Endometrial microvascular endothelial cells (primary cell): ENCODE data around the gene ERMP1. TPM values are rescaled to one million over a fixed set of nuclear protein-coding genes. Genes with fewer than 3 reads are reported as not detected.

Experiments used
- in situ Hi-C: cut with HindIII; loops from 2 replicates; pipeline ENCODE4 v1.10.0; 2017; ENCODE audit warnings: low sequenced_read_pairs, low pct_unique_long_range_greater_than_20kb; ENCODE audit errors: inconsistent ontology term
- total RNA-seq: library from RNA; depleted of rRNA; stranded (reverse); fragments of >200 nt; gene quantifications from one replicate; pipeline ENCODE4 v1.2.3, GENCODE V29; 2015; ENCODE audit errors: inconsistent ontology term

Gene ERMP1
- total RNA-seq, 1 donor from 2014 or later: 36.7 TPM

- in situ Hi-C loops: no loop called here
These were observed 25.9 kb upstream of the ERMP1 start for GRCh38 chr9:5858833-5859232.

DNA sequence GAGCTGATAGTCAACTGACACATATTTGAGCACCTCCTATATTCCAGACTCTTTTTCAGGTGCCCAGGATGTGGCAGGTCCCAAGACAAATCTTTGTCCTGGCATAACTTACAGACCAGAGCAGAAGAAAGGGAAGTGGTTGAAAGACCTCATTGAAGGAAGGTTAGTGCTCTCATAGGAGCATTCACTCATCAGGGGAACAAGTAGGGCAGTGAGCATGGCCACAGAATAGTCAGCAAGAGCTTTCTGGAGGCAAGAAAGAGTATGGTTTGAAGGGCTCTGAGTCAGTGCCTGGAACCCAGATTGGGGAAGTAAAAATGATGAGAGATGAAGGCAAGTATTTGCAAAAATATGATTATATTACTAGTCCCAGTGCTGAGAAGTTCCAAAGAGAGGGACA is 25.0 kb upstream of the ERMP1 start:
- in situ Hi-C loops: no loop called here

- in situ Hi-C loops: no loop called here
These were observed 21.3 kb upstream of the ERMP1 start for GRCh38 chr9:5854063-5854790.

DNA sequence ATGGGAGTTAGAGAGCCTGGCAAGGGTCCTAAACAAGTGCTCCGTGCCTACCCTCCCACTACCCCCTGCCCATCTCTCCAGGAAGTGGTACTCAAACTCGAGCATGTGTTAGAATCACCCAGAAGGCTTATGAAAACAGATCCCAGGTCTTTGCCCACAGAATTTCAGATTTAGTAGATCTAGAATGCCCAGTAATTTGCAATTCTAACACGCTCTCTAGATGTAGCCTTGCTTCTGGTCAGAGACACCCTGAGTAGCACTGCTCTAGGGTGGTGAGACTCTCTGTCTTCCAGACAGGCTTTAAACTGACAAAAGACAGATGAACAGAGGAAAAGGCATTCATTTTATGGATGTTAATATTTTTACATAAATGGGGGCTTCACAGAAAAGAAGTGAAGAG is 20.7 kb upstream of the ERMP1 start:
- in situ Hi-C loops: no loop called here

DNA sequence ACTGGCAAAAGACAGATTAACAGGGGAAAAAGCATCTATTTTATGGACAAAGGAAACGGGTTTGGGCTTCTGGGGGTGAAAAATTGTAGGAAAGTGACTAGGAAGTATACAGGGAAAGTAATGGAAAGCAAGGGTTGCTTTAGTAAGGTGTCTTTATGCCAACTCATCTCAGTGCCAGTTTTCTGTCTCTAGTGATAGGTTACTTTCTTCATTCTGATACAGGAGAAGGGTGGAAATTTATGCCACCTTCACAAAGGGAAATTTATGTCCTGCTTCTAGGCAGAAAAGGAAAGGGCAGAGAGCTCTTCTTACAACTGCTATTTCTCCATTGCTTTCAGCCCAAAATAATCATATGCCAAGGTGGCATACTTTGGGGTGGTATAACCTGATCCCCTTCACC is 20.1 kb upstream of the ERMP1 start:
- in situ Hi-C loops: no loop called here

DNA sequence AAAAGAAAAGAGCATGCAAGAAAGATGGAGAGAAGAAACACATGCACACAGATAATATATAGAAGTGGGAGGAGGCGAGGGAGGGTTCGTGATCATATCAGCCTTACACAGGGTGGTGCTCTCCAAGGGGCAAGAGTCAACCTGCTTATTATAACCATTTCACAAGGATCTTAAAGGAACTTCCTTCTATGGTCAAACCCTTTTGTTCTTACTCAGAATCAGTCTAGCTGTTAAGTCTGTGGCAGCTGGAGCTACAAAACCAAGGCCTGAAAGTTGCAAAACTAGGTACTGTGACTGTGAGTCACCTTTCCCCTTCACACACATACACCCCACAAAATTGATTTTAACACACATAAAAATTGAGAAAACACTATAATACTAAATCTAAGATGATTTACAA is 18.5 kb upstream of the ERMP1 start:
- in situ Hi-C loops: no loop called here

DNA sequence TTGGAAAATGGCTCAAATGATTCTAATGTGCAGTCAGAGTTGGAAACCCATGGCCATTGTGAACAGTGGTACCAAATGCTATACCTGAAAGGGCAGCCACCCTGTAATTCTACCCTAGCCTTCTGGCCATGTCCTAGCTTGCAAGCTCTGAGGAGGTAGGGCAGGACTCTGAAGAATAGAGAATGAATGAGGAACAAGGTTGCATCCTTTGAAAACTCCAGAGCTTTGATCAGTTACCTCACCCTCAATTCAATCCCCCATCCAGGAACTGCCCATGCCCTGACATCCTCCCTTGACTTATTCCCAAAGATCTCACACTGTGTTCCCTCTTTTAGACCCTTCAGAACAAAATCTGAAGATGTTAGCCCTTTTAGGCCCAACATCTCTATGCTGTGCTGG is 17.8 kb upstream of the ERMP1 start:
- in situ Hi-C loops: no loop called here

- in situ Hi-C loops: no loop called here
These were observed 15.5 kb upstream of the ERMP1 start for GRCh38 chr9:5848372-5848882.

DNA sequence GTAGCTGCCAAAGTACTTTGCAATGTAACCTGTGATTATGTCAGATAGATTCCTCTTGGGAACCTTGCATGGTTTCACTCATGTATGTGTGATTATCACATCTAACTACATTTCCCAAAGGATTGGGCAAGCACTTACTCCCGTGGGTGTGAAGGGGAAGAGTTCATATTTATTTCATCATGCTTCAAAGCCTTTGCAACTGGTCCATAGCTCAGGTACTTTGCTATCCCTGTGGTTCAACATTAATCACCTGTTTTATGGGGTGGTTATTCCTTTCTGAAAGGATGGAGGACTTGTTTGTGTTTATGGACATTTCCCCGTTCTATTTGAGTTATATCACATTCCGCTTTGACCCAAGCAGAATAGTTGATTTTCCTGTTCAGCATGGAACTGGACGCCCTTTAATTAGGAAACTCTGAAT is 13.6 kb upstream of the ERMP1 start:
- in situ Hi-C loops: no loop called here

- in situ Hi-C loops: no loop called here
These were observed 13.2 kb upstream of the ERMP1 start for GRCh38 chr9:5846096-5846495.

- in situ Hi-C loops: no loop called here
These were observed 12.2 kb upstream of the ERMP1 start for GRCh38 chr9:5845157-5845531.

- in situ Hi-C loops: no loop called here
These were observed 11.0 kb upstream of the ERMP1 start for GRCh38 chr9:5843794-5844471.

DNA sequence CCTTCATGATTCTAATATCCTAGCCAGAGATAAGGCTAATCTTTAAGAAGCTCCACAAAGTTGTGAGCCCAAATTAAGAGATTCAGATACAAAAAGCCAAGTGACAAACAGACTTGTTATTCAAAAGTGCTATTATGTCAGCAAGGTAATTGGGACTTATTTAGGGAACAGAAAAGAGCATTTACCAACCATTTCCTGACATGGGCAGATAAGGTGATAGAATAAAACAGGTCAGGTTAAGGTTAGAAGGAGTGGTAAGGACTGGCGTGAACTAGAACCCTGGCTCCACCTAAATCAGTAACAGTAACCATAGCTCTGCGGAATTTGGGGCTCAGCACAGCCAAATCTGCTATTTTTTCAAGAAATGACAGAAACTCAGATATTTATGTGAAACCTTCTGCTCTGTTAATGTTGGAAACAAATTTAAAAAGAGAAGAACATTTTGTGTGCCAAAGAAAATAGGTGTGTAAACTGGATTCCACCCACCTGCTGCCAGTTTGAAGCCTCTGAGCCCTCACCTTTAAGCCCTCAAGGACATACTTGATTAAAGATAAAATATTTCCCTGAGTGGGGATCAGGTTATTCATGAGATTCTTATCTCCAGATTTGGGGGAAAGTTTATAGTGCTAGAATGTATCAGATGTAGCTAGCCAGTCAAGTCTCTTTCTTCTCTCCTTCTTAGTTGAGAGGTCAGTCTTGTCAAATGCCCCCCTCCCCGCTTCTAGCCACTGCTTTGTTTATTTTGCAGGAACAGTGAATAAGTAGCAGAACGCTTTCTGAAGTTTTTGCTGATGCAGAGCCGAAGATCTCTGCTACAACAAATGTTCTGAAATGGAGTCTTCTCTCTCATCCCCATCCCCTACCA is 10.2 kb upstream of the ERMP1 start:
- in situ Hi-C loops: no loop called here

- in situ Hi-C loops: no loop called here
These were observed 9.1 kb upstream of the ERMP1 start for GRCh38 chr9:5841771-5842573.

GRCh38 chr9:5840788-5841187 is 7.9 kb upstream of the ERMP1 start:
- in situ Hi-C loops: no loop called here

DNA sequence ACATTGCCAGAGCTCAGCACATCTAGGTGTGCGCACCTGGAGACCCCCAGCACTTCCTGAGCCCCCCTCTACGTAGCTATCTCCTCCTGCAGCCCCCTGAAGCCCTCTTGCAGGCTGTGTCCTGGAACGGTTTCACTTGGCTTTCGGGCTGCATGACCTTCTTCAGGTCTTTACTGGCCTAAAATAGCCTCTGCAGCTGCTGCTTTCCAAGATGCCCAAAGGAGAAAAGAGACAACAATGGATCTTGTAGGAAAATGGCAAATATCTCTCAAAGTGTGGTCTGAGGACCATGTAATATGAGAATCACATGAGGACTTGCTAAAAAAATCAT is 6.6 kb upstream of the ERMP1 start:
- in situ Hi-C loops: no loop called here

- in situ Hi-C loops: no loop called here
These were observed 6.1 kb upstream of the ERMP1 start for GRCh38 chr9:5838884-5839571.

DNA sequence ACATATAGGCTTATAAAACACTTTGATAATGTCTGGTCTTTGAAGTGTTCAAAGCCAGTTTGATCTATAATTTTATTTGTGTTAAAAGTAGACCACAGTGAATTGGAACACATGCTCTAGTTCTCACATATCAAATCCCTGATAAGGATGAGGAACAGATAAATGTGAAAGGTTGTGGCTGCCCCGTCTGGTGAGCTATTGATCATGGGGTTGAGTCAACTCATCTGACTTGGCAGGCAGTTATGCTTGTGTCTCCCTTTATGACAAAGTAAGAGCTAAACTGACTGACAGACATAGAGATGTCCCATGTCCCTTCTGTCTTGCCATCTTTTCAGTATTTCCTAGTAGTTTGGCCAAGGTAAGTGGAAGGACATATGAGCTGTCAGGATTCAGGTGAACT is 2.9 kb upstream of the ERMP1 start:
- in situ Hi-C loops: no loop called here
